K562 (cell line): ENCODE data around the gene NEDD4. TPM values are rescaled to one million over a fixed set of nuclear protein-coding genes. Genes with fewer than 3 reads are reported as not detected.

ENCODE experiments used
- ATAC-seq: fragments of 200-7000 bp; cut with Tn5 transposase; 3 replicates; pipeline ENCODE4 v1.9.1; 2020; ENCODE audit warnings: moderate library complexity
- BruUV-seq: library from RNA; stranded (reverse); fragments of 400-500 nt; replicated peaks from 2 replicates; lab custom pipeline; 2021; lab: Mats Ljungman, UMichigan
- CTCF ChIA-PET: fragments of 300-600 bp; formaldehyde crosslinking; extraction: SDS; loops from one replicate; lab custom pipeline; 2021; ENCODE audit warnings: low intra/inter-chr PET ratio; lab: Yijun Ruan, JAX
- POLR2A ChIA-PET: fragments of 300-600, 350-650 bp; sonication (Branson Sonifier 250); formaldehyde crosslinking; extraction: SDS; loops from one replicate; lab custom pipeline; 2021; ENCODE audit warnings: antibody characterized with exemption, inconsistent platforms; lab: Yijun Ruan, JAX
- DNase-seq, 4 experiments: peaks; one replicate each; pipeline versions ENCODE4 v3.0.0 to v3.0.0-alpha.2; 2011 to 2018; ENCODE audit warnings: low spot score in 3 of 4, mixed read lengths in 3 of 4; ENCODE audit errors: extremely low read depth in 1 of 4
- FAIRE-seq: peaks from 2 replicates; lab custom pipeline; 2011; peaks lifted over from hg19 to GRCh38; lab: Jason Lieb, UNC
- H2AFZ ChIP-seq: 2 replicates; pipeline ENCODE4 v1.6.0; 2011; ENCODE audit warnings: low read depth, low read length, control low read depth, inconsistent platforms
- H3K27ac ChIP-seq: fragments of 200-600 bp; 3 replicates; pipeline ENCODE4 v1.8.0; 2011; ENCODE audit warnings: low read depth, mild to moderate bottlenecking, control low read depth, inconsistent platforms, low read length, moderate library complexity, mixed read lengths; ENCODE audit errors: extremely low read depth
- H3K27me3 ChIP-seq, 2 experiments: fragments of 300-600 bp in 1 of 2; 2 replicates in 1 of 2; 3 replicates in 1 of 2; pipeline versions ENCODE4 v1.6.0 to v1.8.0; 2011; ENCODE audit warnings: inconsistent platforms in 2 of 2, low read length in 2 of 2, mild to moderate bottlenecking in 1 of 2, mixed read lengths in 1 of 2, moderate library complexity in 1 of 2; ENCODE audit not compliant: control insufficient read depth in 2 of 2, insufficient read depth in 2 of 2
- H3K36me3 ChIP-seq: fragments of 300-600 bp; 3 replicates; pipeline ENCODE4 v1.8.0; 2011; ENCODE audit warnings: mild to moderate bottlenecking, low read length, inconsistent platforms; ENCODE audit not compliant: control insufficient read depth, insufficient read depth
- H3K4me1 ChIP-seq, 2 experiments: fragments of 200-600 bp in 1 of 2; replicated peaks in 1 of 2; 2 replicates in 1 of 2; 3 replicates in 1 of 2; pipeline versions ENCODE4 v1.5.1 to v1.8.0; 2011; ENCODE audit warnings: inconsistent platforms in 2 of 2, low read length in 2 of 2, mild to moderate bottlenecking in 1 of 2, mixed read lengths in 1 of 2, moderate library complexity in 1 of 2; ENCODE audit not compliant: control insufficient read depth in 2 of 2, insufficient read depth in 2 of 2
- H3K4me2 ChIP-seq: 2 replicates; pipeline ENCODE4 v1.6.1; 2011; ENCODE audit warnings: low read length, control low read depth, inconsistent platforms, mixed read lengths; ENCODE audit not compliant: insufficient read depth
- H3K4me3 ChIP-seq: fragments of 200-600 bp; sonication (generic), shearing (Covaris generic); 2 replicates; pipeline ENCODE4 v1.5.1; 2016; ENCODE audit warnings: control low read depth, inconsistent platforms
- H3K79me2 ChIP-seq: fragments of 200-600 bp; 3 replicates; pipeline ENCODE4 v1.8.0; 2011; ENCODE audit warnings: low read length, inconsistent platforms; ENCODE audit not compliant: control insufficient read depth, insufficient read depth
- H3K9ac ChIP-seq, 2 experiments: 2 replicates each; pipeline versions ENCODE4 v1.6.0 to v1.6.1; 2011; ENCODE audit warnings: low read depth in 2 of 2, low read length in 2 of 2, control low read depth in 1 of 2, inconsistent platforms in 1 of 2, mild to moderate bottlenecking in 1 of 2, mixed read lengths in 1 of 2; ENCODE audit not compliant: insufficient read depth in 1 of 2
- H3K9me1 ChIP-seq: one replicate; pipeline ENCODE4 v1.6.0; 2011; ENCODE audit warnings: inconsistent platforms, mild to moderate bottlenecking, low read length, moderate library complexity; ENCODE audit not compliant: control insufficient read depth, insufficient read depth
- H3K9me3 ChIP-seq: replicated peaks from 2 replicates; pipeline ENCODE4 v1.5.1; 2011; ENCODE audit warnings: low read depth, low read length, inconsistent platforms; ENCODE audit not compliant: control insufficient read depth, insufficient read depth
- H4K20me1 ChIP-seq: replicated peaks from 2 replicates; pipeline ENCODE4 v1.6.1; 2011; ENCODE audit warnings: low read length, inconsistent platforms, mixed read lengths; ENCODE audit not compliant: control insufficient read depth, insufficient read depth
- CLOCK ChIP-seq: fragments of 250-450 bp; sonication (Bioruptor Pico); IDR thresholded peaks from 2 replicates; pipeline ENCODE4 v1.4.0; 2020; ENCODE audit warnings: mild to moderate bottlenecking, moderate library complexity, borderline replicate concordance
- CSDE1 ChIP-seq, 2 experiments: fragments of 450-650 bp; IDR thresholded peaks; 2 replicates each; pipeline ENCODE4 v1.6.1; 2016; ENCODE audit warnings: mild to moderate bottlenecking in 1 of 2
- EGR1 ChIP-seq: fragments of 450-650 bp; conservative IDR thresholded peaks from 2 replicates; pipeline ENCODE4 v1.6.1; 2017; ENCODE audit warnings: mild to moderate bottlenecking
- ESRRB ChIP-seq: fragments of 250-450 bp; sonication (Bioruptor Pico); IDR thresholded peaks from 2 replicates; pipeline ENCODE4 v1.5.0; 2020; ENCODE audit warnings: mild to moderate bottlenecking, moderate library complexity, borderline replicate concordance
- ETV1 ChIP-seq: fragments of 450-650 bp; conservative IDR thresholded peaks from 2 replicates; pipeline ENCODE4 v1.6.1; 2016; ENCODE audit warnings: missing genetic modification characterization, control low read depth, low read depth, missing compliant biosample characterization
- ETV6 ChIP-seq, 3 experiments: fragments of 150-350 bp in 1 of 3; sonication (generic) in 1 of 3; formaldehyde crosslinking in 1 of 3; IDR thresholded peaks; 2 replicates each; pipeline versions ENCODE4 v1.6.1 to v1.8.0; 2014 to 2022; ENCODE audit warnings: borderline replicate concordance in 2 of 3, low read depth in 2 of 3, antibody characterized with exemption in 1 of 3, low read length in 1 of 3, mild to moderate bottlenecking in 1 of 3, missing genetic modification reagents in 1 of 3
- HNRNPH1 ChIP-seq: fragments of 200-400 bp; formaldehyde crosslinking; optimal IDR thresholded peaks from 2 replicates; pipeline ENCODE3; 2017; ENCODE audit warnings: low read depth, mild to moderate bottlenecking, low read length, moderate library complexity
- HNRNPUL1 ChIP-seq: fragments of 200-400 bp; formaldehyde crosslinking; IDR thresholded peaks from 2 replicates; pipeline ENCODE4 v1.6.1; 2017; ENCODE audit warnings: low read length
- JUN ChIP-seq, 2 experiments: sonication (generic) in 1 of 2; formaldehyde crosslinking in 1 of 2; IDR thresholded peaks; 2 replicates each; pipeline versions ENCODE4 v1.6.1 to v1.8.0; 2012 to 2022; ENCODE audit warnings: borderline replicate concordance in 2 of 2, mild to moderate bottlenecking in 2 of 2, improper control_type of control experiment in 1 of 2, low read depth in 1 of 2, low read length in 1 of 2, missing genetic modification reagents in 1 of 2
- MNT ChIP-seq, 2 experiments: fragments of 450-650 bp; conservative IDR thresholded peaks; 2 replicates each; pipeline ENCODE4 v1.6.1; 2017; ENCODE audit warnings: mild to moderate bottlenecking in 2 of 2, moderate library complexity in 2 of 2
- NCOA4 ChIP-seq: fragments of 450-650 bp; IDR thresholded peaks from 2 replicates; pipeline ENCODE4 v1.6.1; 2018; ENCODE audit warnings: mild to moderate bottlenecking; ENCODE audit not compliant: partially characterized antibody
- NEUROD1 ChIP-seq: fragments of 150-350 bp; IDR thresholded peaks from 2 replicates; pipeline ENCODE4 v1.6.1; 2014; ENCODE audit warnings: borderline replicate concordance, low read length, low read depth; ENCODE audit not compliant: partially characterized antibody
- TBL1XR1 ChIP-seq, 2 experiments: IDR thresholded peaks; 2 replicates each; pipeline ENCODE4 v1.6.1; 2012; ENCODE audit warnings: improper control_type of control experiment in 2 of 2, low read length in 2 of 2, mild to moderate bottlenecking in 1 of 2
- VEZF1 ChIP-seq: fragments of 200-800 bp; sonication (Bioruptor generic); IDR thresholded peaks from 2 replicates; pipeline ENCODE4 v1.6.1; 2017; ENCODE audit warnings: missing genetic modification characterization, missing compliant biosample characterization
- WHSC1 ChIP-seq: IDR thresholded peaks from one replicate; pipeline ENCODE4 v1.6.1; 2012; ENCODE audit warnings: low read length, control low read depth, inconsistent platforms
- ZNF197 ChIP-seq: fragments of 200-800 bp; sonication (Bioruptor generic); IDR thresholded peaks from 2 replicates; pipeline ENCODE4 v1.6.1; 2016; ENCODE audit warnings: low read depth, missing genetic modification characterization, missing compliant biosample characterization
- ZNF707 ChIP-seq: fragments of 250-450 bp; sonication (Bioruptor Pico); conservative IDR thresholded peaks from 2 replicates; pipeline ENCODE4 v1.8.0; 2022; ENCODE audit warnings: inconsistent platforms, mild to moderate bottlenecking, moderate library complexity
- WGBS: fragments of 100-300 bp; shearing (Covaris generic); methylation state at CpG from one replicate; pipeline ENCODE4 v1.1.6; 2016; ENCODE audit warnings: low coverage, mixed read lengths; ENCODE audit not compliant: insufficient coverage; ENCODE audit errors: missing lambda C conversion rate; 5-methylcytosine and 5-hydroxymethylcytosine counted together
- in situ Hi-C: fragments of 300-500 bp; cut with MboI; formaldehyde crosslinking; loops from 4 replicates; pipeline ENCODE4 v1.15.0; 2018; ENCODE audit warnings: inconsistent platforms, mixed read lengths
- intact Hi-C: fragments of 100-400 bp; cut with micrococcal nuclease; formaldehyde crosslinking; loops from 2 replicates; pipeline ENCODE4 v1.14.2; 2022
- polyA plus RNA-seq, 8 experiments: library from polyadenylated mRNA; depleted of rRNA in 4 of 8; stranded (reverse) in 5 of 8; unstranded in 3 of 8; fragments of >200 nt; fragmentation: Nextera tagmentation in 2 of 8; fragmentation: Illumina TruSeq in 1 of 8; extraction: Ambion mirVana in 2 of 8; extraction: Trizol in 1 of 8; gene quantifications; 2 replicates each; pipeline versions ENCODE4 v1.2.1 to v1.2.3, GENCODE V29; 2011 to 2014; ENCODE audit warnings: inconsistent platforms in 1 of 8, missing spikeins in 1 of 8
- total RNA-seq, 7 experiments: library from RNA; depleted of rRNA in 6 of 7; stranded (reverse); fragments of >200 nt in 6 of 7; fragmentation: Illumina TruSeq in 2 of 7; extraction: Trizol in 2 of 7; gene quantifications; 2 replicates each; pipeline versions ENCODE4 v1.2.1 to v1.2.3, GENCODE V29; 2011 to 2021; ENCODE audit warnings: low replicate concordance in 1 of 7

NEDD4 gene
- total and polyA plus RNA-seq, 9 of the 15 experiments (the other 6 are each of a cell fraction or from before 2014, with no cell fraction given), result 7.2 to 23.7 (median 17.3) TPM

- Histone ChIP-seq H3K4me1 (no peaks in the 10 kb centered on the region), H3K9ac (no peak overlapping the region), H3K9me1 (no peaks in the 10 kb centered on the region), H3K4me2 (no peak overlapping the region), H3K27me3 (no peaks in the 10 kb centered on the region; a peak in 1 of 5 replicates), H3K27ac (no peak overlapping the region), H3K4me3 (no peak overlapping the region), H2AFZ (no peak overlapping the region), H3K79me2 (no peaks in the 10 kb centered on the region), H4K20me1 (no peaks in the 10 kb centered on the region), H3K9me3 (no peaks in the 10 kb centered on the region), H3K36me3 (no peaks in the 10 kb centered on the region)
- DNase-seq (no peak), ATAC-seq (no peak), FAIRE-seq (no peak)
- in situ Hi-C loops, result no loop called here
- ChIA-PET CTCF (no interaction called here), POLR2A (no interaction called here)
- intact Hi-C loops, result loop anchor here (10.0 kb wide), 1 partner anchor 462 kb away; the partner anchor contains the start of gene RFX7
- no TSS peak for BruUV-seq
- 2% methylated on average over 3 of the region's 3 CpGs for WGBS
- TF ChIP-seq NCOA4 (no peak), NEUROD1 (no peak), CSDE1 (IDR thresholded peaks at IDR 0.05) (no peak), HNRNPH1 (no peak), MNT (conservative IDR thresholded peaks at IDR 0.05) (no peak), JUN (IDR thresholded peaks at IDR 0.05; ENCODE audit: borderline replicate concordance, low read depth, low read length) (no peak), JUN (CRISPR knock-in tag; IDR thresholded peaks at IDR 0.05; ENCODE audit: borderline replicate concordance) (no peak), ETV1 (tag) (no peak), EGR1 (no peak), WHSC1 (no peak), VEZF1 (no peak), CLOCK (CRISPR knock-in tag) (no peak), TBL1XR1 (IDR thresholded peaks at IDR 0.05; ENCODE audit: low read length in 2 of 2) (no peak), ESRRB (CRISPR knock-in tag) (no peak), ZNF707 (CRISPR knock-in tag) (no peak), ZNF197 (no peak), ETV6 (IDR thresholded peaks at IDR 0.05; ENCODE audit: borderline replicate concordance in 1 of 2, low read depth in 2 of 2, low read length in 1 of 2) (no peak), ETV6 (CRISPR knock-in tag; IDR thresholded peaks at IDR 0.05; ENCODE audit: borderline replicate concordance) (no peak), HNRNPUL1 (no peak)
These were observed 210.5 kb downstream of the NEDD4 start for GRCh38 chr15:55782901-55783300.
